Stomach (tissue), 9 donors: Measurements from ENCODE around the gene TRPM3. TPM values are rescaled to one million over a fixed set of nuclear protein-coding genes. Genes with fewer than 3 reads are reported as not detected.

Source experiments
- DNase-seq, 2 donors: peaks; one replicate each; pipeline versions ENCODE4 v3.0.0 to v3.0.0-alpha.2; 2013 to 2019
- H3K27ac ChIP-seq, 5 donors: fragments of 200-600 bp in 4 of 5; sonication (generic) in 4 of 5; one replicate each; pipeline ENCODE4 v1.5.1; 2013 to 2019; ENCODE audit warnings: mild to moderate bottlenecking in 1 of 5, moderate library complexity in 1 of 5
- H3K27me3 ChIP-seq, 3 donors: fragments of 200-600 bp; sonication (generic); one replicate each; pipeline ENCODE4 v1.5.1; 2017 to 2019; ENCODE audit warnings: mixed run types in 1 of 3
- H3K36me3 ChIP-seq, 4 donors: fragments of 200-600 bp; sonication (generic); 1 replicate in 3 of 4; 2 replicates in 1 of 4; pipeline ENCODE4 v1.5.1; 2016 to 2019
- H3K4me1 ChIP-seq, 4 donors: fragments of 200-600 bp; sonication (generic); one replicate each; pipeline ENCODE4 v1.5.1; 2016 to 2019
- H3K4me3 ChIP-seq, 4 donors: fragments of 200-600 bp; sonication (generic) in 3 of 4; one replicate each; pipeline ENCODE4 v1.5.1; 2016 to 2019; ENCODE audit warnings: mild to moderate bottlenecking in 1 of 4
- H3K9me3 ChIP-seq, 4 donors: fragments of 200-600 bp; sonication (generic); one replicate each; pipeline ENCODE4 v1.5.1; 2016 to 2019
- EP300 ChIP-seq: sonication (generic); formaldehyde crosslinking; IDR thresholded peaks from one replicate; pipeline ENCODE4 v1.6.1; 2017; ENCODE audit warnings: antibody characterized with exemption
- POLR2A ChIP-seq, 4 donors: fragments of 450-650 bp; IDR thresholded peaks; one replicate each; pipeline ENCODE4 v1.6.1; 2016; ENCODE audit warnings: antibody characterized with exemption in 4 of 4, control low read depth in 2 of 4, mild to moderate bottlenecking in 1 of 4, moderate library complexity in 1 of 4
- POLR2AphosphoS5 ChIP-seq, 3 donors: sonication (generic); formaldehyde crosslinking; IDR thresholded peaks; one replicate each; pipeline ENCODE4 v1.6.1; 2016; ENCODE audit warnings: antibody characterized with exemption in 3 of 3
- WGBS, 5 donors: extraction: QIAGEN DNeasy Blood & Tissue Kit in 3 of 5; methylation state at CpG; one replicate each; pipeline versions ENCODE4 v1.1.5 to v1.1.7; 2013 to 2018; 5-methylcytosine and 5-hydroxymethylcytosine counted together
- intact Hi-C: fragments of 100-400 bp; cut with DNase I; formaldehyde crosslinking; loops from one replicate; pipeline ENCODE4 v1.15.1; 2023; ENCODE audit warnings: low total_unique reads
- polyA plus RNA-seq, 3 donors: library from polyadenylated mRNA; stranded (reverse); fragments of 200-250 nt; gene quantifications; one replicate each; pipeline ENCODE4 v1.2.3, GENCODE V29; 2013
- total RNA-seq, 5 donors: library from RNA; depleted of rRNA; stranded (reverse); fragments of >200 nt; gene quantifications; one replicate each; pipeline versions ENCODE4 v1.1.0 to v1.2.3, GENCODE V29; 2014 to 2016
- TF ChIP-seq, protein P1 (sequence below), 7 experiments: fragments of 450-650 bp in 4 of 7; fragments of 200-600 bp in 3 of 7; sonication (generic) in 3 of 7; IDR thresholded peaks; one replicate each; pipeline ENCODE4 v1.5.1; 2016 to 2019; ENCODE audit warnings: antibody characterized with exemption in 7 of 7, control low read depth in 2 of 7, mild to moderate bottlenecking in 1 of 7
- donor health status: healthy with polysubstance abuse.
- donor health status: Bipolar disorder and iron deficiency.
- donor health status: healthy.

The TRPM3 gene
- total and polyA plus RNA-seq, 8 donors, result 0.03 to 6.2 (median 1.5) TPM

DNA sequence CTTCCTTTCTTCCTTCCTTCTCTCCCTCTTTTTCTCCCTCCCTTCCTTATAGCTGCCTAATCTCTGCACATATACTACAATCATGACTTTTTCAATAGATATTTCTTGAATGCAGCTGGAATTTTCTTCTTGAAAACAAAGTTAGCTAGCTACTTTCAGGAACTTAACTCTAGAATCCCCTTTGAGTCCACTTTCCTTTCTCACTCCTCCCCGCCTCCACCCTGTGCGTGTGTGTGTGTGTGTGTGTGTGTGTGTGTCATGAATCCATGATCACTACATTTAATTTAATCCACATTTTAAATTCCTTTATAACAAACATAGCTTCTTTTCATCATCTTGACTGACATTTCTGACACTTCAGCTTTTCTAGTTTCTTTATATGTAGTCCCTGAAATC lies 539.5 kb downstream of the TRPM3 start:
- Histone ChIP-seq H3K27ac (no peak overlapping the region), H3K4me1 (peaks cover 0 to 21% (median 7%) of the 10 kb centered on the region in 4 donors), H3K4me3 (no peak overlapping the region), H3K36me3 (no peaks in the 10 kb centered on the region), H3K9me3 (no peaks in the 10 kb centered on the region), H3K27me3 (no peaks in the 10 kb centered on the region)
- intact Hi-C loops, result no loop called here
- 67 to 89% (median 77%) methylated on average over 2 of the region's 2 CpGs for WGBS, 5 donors
- no peak for DNase-seq
- TF ChIP-seq POLR2A (IDR thresholded peaks at IDR 0.05), result no peak
- no peak for TF ChIP-seq EP300
- TF ChIP-seq, protein P1, sequence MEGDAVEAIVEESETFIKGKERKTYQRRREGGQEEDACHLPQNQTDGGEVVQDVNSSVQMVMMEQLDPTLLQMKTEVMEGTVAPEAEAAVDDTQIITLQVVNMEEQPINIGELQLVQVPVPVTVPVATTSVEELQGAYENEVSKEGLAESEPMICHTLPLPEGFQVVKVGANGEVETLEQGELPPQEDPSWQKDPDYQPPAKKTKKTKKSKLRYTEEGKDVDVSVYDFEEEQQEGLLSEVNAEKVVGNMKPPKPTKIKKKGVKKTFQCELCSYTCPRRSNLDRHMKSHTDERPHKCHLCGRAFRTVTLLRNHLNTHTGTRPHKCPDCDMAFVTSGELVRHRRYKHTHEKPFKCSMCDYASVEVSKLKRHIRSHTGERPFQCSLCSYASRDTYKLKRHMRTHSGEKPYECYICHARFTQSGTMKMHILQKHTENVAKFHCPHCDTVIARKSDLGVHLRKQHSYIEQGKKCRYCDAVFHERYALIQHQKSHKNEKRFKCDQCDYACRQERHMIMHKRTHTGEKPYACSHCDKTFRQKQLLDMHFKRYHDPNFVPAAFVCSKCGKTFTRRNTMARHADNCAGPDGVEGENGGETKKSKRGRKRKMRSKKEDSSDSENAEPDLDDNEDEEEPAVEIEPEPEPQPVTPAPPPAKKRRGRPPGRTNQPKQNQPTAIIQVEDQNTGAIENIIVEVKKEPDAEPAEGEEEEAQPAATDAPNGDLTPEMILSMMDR (IDR thresholded peaks at IDR 0.05), result no peak
- no peak for TF ChIP-seq POLR2AphosphoS5 (IDR thresholded peaks at IDR 0.05)

- H3K4me3 ChIP-seq, result no peak overlapping the region
- no peak for TF ChIP-seq POLR2AphosphoS5 (IDR thresholded peaks at IDR 0.05)
- no peaks in the 10 kb centered on the region for H3K9me3 ChIP-seq
- WGBS, 5 donors, result 75 to 84% (median 79%) methylated on average over 7 of the region's 7 CpGs
- H3K36me3 ChIP-seq, result no peaks in the 10 kb centered on the region
- H3K27me3 ChIP-seq, result no peaks in the 10 kb centered on the region
- H3K4me1 ChIP-seq, result peaks cover 0 to 21% (median 6%) of the 10 kb centered on the region in 4 donors
- no peak overlapping the region for H3K27ac ChIP-seq
- intact Hi-C loops, result no loop called here
- peak in 1 of 2 donors; percentile 20 for DNase-seq
Observed at GRCh38 chr9:70581214-70581954, 540.0 kb downstream of the TRPM3 start.

GRCh38 chr9:70580606-70581195 lies 540.7 kb downstream of the TRPM3 start:
- intact Hi-C loops, result no loop called here
- Histone ChIP-seq H3K4me1 (peaks cover 0 to 18% (median 5%) of the 10 kb centered on the region in 4 donors), H3K36me3 (no peaks in the 10 kb centered on the region), H3K27ac (no peak overlapping the region), H3K4me3 (no peak overlapping the region), H3K9me3 (no peaks in the 10 kb centered on the region), H3K27me3 (no peaks in the 10 kb centered on the region)
- TF ChIP-seq EP300 (no peak), POLR2A (IDR thresholded peaks at IDR 0.05) (no peak), POLR2AphosphoS5 (IDR thresholded peaks at IDR 0.05) (no peak)
- TF ChIP-seq, protein P1 (IDR thresholded peaks at IDR 0.05), result no peak
- 53 to 87% (median 75%) methylated on average over 4 of the region's 4 CpGs for WGBS, 5 donors
- DNase-seq, result no peak

DNA sequence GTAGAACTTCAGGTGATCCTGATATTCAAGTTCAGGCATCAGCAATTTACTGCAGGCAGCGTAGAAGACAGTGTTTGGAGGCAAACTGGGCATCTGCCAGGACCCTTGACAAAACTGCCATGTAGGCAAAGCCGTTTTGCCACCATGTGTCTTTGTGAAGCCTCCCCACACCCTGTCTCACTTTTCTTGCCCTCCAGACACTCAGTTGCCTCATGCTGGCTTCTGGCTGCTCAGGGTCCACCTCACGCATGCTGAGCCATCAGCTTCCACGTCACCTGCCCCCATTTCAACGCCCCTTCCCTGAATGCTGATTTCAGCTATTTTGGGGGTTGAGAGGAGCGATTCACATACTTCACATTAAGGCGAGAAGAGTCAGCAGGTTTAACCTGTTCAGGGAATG lies 541.7 kb downstream of the TRPM3 start:
- 75 to 88% (median 81%) methylated on average over 7 of the region's 7 CpGs for WGBS, 5 donors
- Histone ChIP-seq H3K4me1 (peaks cover 0 to 19% (median 6%) of the 10 kb centered on the region in 4 donors), H3K4me3 (no peak overlapping the region), H3K9me3 (no peaks in the 10 kb centered on the region), H3K27me3 (no peaks in the 10 kb centered on the region), H3K27ac (no peak overlapping the region), H3K36me3 (no peaks in the 10 kb centered on the region)
- TF ChIP-seq POLR2AphosphoS5 (IDR thresholded peaks at IDR 0.05) (no peak), EP300 (no peak), POLR2A (IDR thresholded peaks at IDR 0.05) (no peak)
- TF ChIP-seq, protein P1 (IDR thresholded peaks at IDR 0.05), result no peak
- DNase-seq, result no peak
- intact Hi-C loops, result no loop called here

DNA sequence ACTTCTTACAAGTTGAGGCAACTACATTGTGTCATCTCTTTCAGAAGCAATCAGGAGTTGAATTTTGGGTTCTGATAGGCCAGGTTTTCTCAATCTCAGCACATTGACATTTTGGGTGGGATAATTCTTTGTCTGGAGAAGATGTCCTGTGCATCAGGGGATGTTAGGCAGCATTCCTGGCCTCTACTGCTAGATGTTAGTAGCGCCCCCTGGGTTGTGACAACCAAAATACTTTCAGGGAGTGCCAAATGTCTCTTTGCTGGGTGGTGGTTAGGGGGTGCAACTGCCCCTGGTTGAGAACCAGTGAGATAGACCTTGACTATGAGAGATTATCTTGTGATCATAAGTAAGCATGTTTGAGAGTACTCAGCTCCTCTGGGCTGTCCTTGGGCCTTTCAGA lies 542.7 kb downstream of the TRPM3 start:
- no peaks in the 10 kb centered on the region for H3K27me3 ChIP-seq
- intact Hi-C loops, result no loop called here
- no peaks in the 10 kb centered on the region for H3K9me3 ChIP-seq
- no peaks in the 10 kb centered on the region for H3K36me3 ChIP-seq
- no peak for DNase-seq
- H3K4me3 ChIP-seq, result no peak overlapping the region
- no peak for TF ChIP-seq POLR2AphosphoS5 (IDR thresholded peaks at IDR 0.05)
- no peak for TF ChIP-seq POLR2A (IDR thresholded peaks at IDR 0.05)
- TF ChIP-seq EP300, result no peak
- TF ChIP-seq, protein P1 (IDR thresholded peaks at IDR 0.05), result no peak
- WGBS, 5 donors, result 82 to 94% (median 88%) methylated on average over 1 of the region's 1 CpG
- H3K27ac ChIP-seq, result no peak overlapping the region
- peaks cover 0 to 25% (median 10%) of the 10 kb centered on the region in 4 donors for H3K4me1 ChIP-seq
